AG04449 (cell line): ENCODE data around the gene PTCH2.
A peak's percentile ranks its signal among the peaks of the same experiment; 100 is the strongest.

ENCODE experiments used
- CTCF ChIA-PET: fragments of 350-600 bp; formaldehyde crosslinking; extraction: SDS; loops from one replicate; lab custom pipeline; 2021; ENCODE audit warnings: antibody characterized with exemption; lab: Yijun Ruan, JAX
- POLR2A ChIA-PET: fragments of 400-600, 350-600 bp; formaldehyde crosslinking; extraction: SDS; loops from one replicate; lab custom pipeline; 2020; ENCODE audit warnings: antibody characterized with exemption, inconsistent platforms; lab: Yijun Ruan, JAX
- DNase-seq: peaks from one replicate; pipeline ENCODE4 v3.0.0-alpha.2; 2010; ENCODE audit warnings: low read depth, low spot score
- H3K4me3 ChIP-seq: 2 replicates; pipeline ENCODE4 v1.5.1; 2011; ENCODE audit warnings: low read depth, mild to moderate bottlenecking, control low read depth, low read length
- CTCF ChIP-seq: IDR thresholded peaks from one replicate; pipeline ENCODE4 v1.5.1; 2011; ENCODE audit warnings: mild to moderate bottlenecking, moderate library complexity, low read length, control low read depth, inconsistent platforms; ENCODE audit not compliant: insufficient read depth; ENCODE audit errors: missing control alignments

The PTCH2 gene

GRCh38 chr1:44806704-44807363 lies 36.2 kb downstream of the PTCH2 start, which contains the start of gene DYNLT4:
Gene DYNLT4 (minus strand): TSS chr1:44807351. CDS start chr1:44806668, 683 bp downstream.
- DNase-seq: no peak
- peak within 1 kb of the TSS; percentile 33 for H3K4me3 ChIP-seq
- no peak for TF ChIP-seq CTCF
- CTCF ChIA-PET: interaction anchor here (1.0 to 1.6 kb wide), 2 partner anchors 9 to 13 kb away, joined by 3 to 5 read pairs; no protein-coding TSS in a partner anchor
- POLR2A ChIA-PET: interaction anchor here (1.1 to 4.9 kb wide), 4 partner anchors 12 to 76 kb away, joined by 4 to 63 read pairs (median 10); partner anchors contain the start of gene RPS8

- no peak overlapping the region for H3K4me3 ChIP-seq
- TF ChIP-seq CTCF: no peak
- DNase-seq: no peak
- ChIA-PET POLR2A (interaction anchor here (4.9 kb wide), 1 partner anchor 12 kb away, joined by 63 read pairs; no protein-coding TSS in a partner anchor), CTCF (interaction anchor here (0.6 to 1.0 kb wide), 2 partner anchors 8 to 25 kb away, joined by 3 read pairs; no protein-coding TSS in a partner anchor)
Observed at GRCh38 chr1:44806025-44806703, 36.9 kb downstream of the PTCH2 start.

GRCh38 chr1:44805311-44806024 lies 37.6 kb downstream of the PTCH2 start:
- DNase-seq: no peak
- H3K4me3 ChIP-seq: no peak overlapping the region
- POLR2A ChIA-PET: interaction anchor here (4.9 kb wide), 1 partner anchor 13 kb away, joined by 63 read pairs; no protein-coding TSS in a partner anchor
- no peak for TF ChIP-seq CTCF
- CTCF ChIA-PET: interaction anchor here (0.6 kb wide), 1 partner anchor 25 kb away, joined by 3 read pairs; no protein-coding TSS in a partner anchor

GRCh38 chr1:44803312-44804095 lies 39.5 kb downstream of the PTCH2 start:
- DNase-seq: no peak
- CTCF ChIA-PET: no interaction called here
- POLR2A ChIA-PET: interaction anchor here (1.0 to 4.2 kb wide), 2 partner anchors 10 to 17 kb away, joined by 4 to 78 read pairs; no protein-coding TSS in a partner anchor
- no peak overlapping the region for H3K4me3 ChIP-seq
- TF ChIP-seq CTCF: no peak

- H3K4me3 ChIP-seq: no peak overlapping the region; the same call in 1 of the 2 replicates
- TF ChIP-seq CTCF: no peak
- ChIA-PET CTCF (no interaction called here), POLR2A (interaction anchor here (1.0 to 4.2 kb wide), 3 partner anchors 10 to 72 kb away, joined by 3 to 78 read pairs (median 4); partner anchors contain the start of gene RNU5D-1)
- no peak for DNase-seq
Observed at GRCh38 chr1:44803062-44803311, 40.1 kb downstream of the PTCH2 start.
